22Rv1 (cell line): ENCODE data around the gene RNF227.

ENCODE experiments used
- CTCF ChIP-seq: fragments of 450-650 bp; IDR thresholded peaks from 2 replicates; pipeline ENCODE4 v1.5.1; 2017; ENCODE audit warnings: mild to moderate bottlenecking
- ZFX ChIP-seq: fragments of 450-650 bp; IDR thresholded peaks from 2 replicates; pipeline ENCODE4 v1.6.1; 2017; ENCODE audit warnings: antibody characterized with exemption, borderline replicate concordance

GRCh38 chr17:7909089-7909488, 7.0 kb downstream of the RNF227 start:
- TF ChIP-seq CTCF (no peak), ZFX (no peak)
